ENCODE data around the gene POTEI. TPM values are rescaled to one million over a fixed set of nuclear protein-coding genes. Genes with fewer than 3 reads are reported as not detected.
"Not testable (repeated sequence)": the region's sequence is repeated elsewhere in the genome, so short reads cannot be mapped to it uniquely, and the experiment has no call there.

The POTEI gene
- total RNA-seq, 1 experiment from 2014 or later: 1.2 TPM

- H3K18ac ChIP-seq (ENCODE audit: insufficient read length, low read depth, low read length); H3K4me3 Mint-ChIP-seq; H2AFZ ChIP-seq (ENCODE audit: low read length); H3K56ac ChIP-seq (ENCODE audit: insufficient read length, low read depth, low read length); H2BK120ac ChIP-seq (ENCODE audit: low read depth, low read length, poor library complexity, severe bottlenecking); H3K4me1 Mint-ChIP-seq; DNase-seq; H3K27ac ChIP-seq (ENCODE audit: insufficient read length, low read depth, low read length); H4K20me1 ChIP-seq (ENCODE audit: control insufficient read depth, insufficient read depth, insufficient read length); H3K9ac ChIP-seq (ENCODE audit: extremely low read depth, insufficient read length, low read length); H3K9me3 Mint-ChIP-seq; H2BK15ac ChIP-seq (ENCODE audit: low read depth, low read length); H2BK12ac ChIP-seq (ENCODE audit: insufficient read length, low read depth, low read length); H2AK5ac ChIP-seq (ENCODE audit: insufficient read length, low read length); H3K27me3 Mint-ChIP-seq (ENCODE audit: low read depth); H2BK5ac ChIP-seq (ENCODE audit: insufficient read length, low read length); H3K79me1 ChIP-seq (ENCODE audit: insufficient read depth, low read depth, low read length, poor library complexity, severe bottlenecking); H3K9me3 ChIP-seq (ENCODE audit: control insufficient read depth, low read depth, low read length); H4K8ac ChIP-seq (replicated peaks; ENCODE audit: insufficient read length, low read depth, low read length); H3K4me1 ChIP-seq (ENCODE audit: insufficient read depth, low read length); H3K27ac Mint-ChIP-seq; H3T11ph ChIP-seq (ENCODE audit: low read length); H3K23me2 ChIP-seq (ENCODE audit: insufficient read length, low read depth, low read length, poor library complexity, severe bottlenecking); H3K79me2 ChIP-seq (ENCODE audit: insufficient read depth, low read length); H3K4ac ChIP-seq (ENCODE audit: low read depth, low read length); H3K27me3 ChIP-seq (ENCODE audit: insufficient read depth, low read length); H4K5ac ChIP-seq (ENCODE audit: insufficient read length, low read depth, low read length); H3K14ac ChIP-seq (ENCODE audit: insufficient read depth, low read length); H3K36me3 Mint-ChIP-seq (ENCODE audit: insufficient read depth in 1 of 3, low read depth in 3 of 3); H3K23ac ChIP-seq (ENCODE audit: insufficient read length, low read depth, low read length); H4K91ac ChIP-seq (ENCODE audit: insufficient read length, low read depth, low read length); H2BK20ac ChIP-seq (ENCODE audit: low read depth, low read length, poor library complexity, severe bottlenecking); H3K4me2 ChIP-seq (ENCODE audit: insufficient read depth, insufficient read length, low read length): not testable (repeated sequence)
- no CpG with 5 or more reads among the region's 12 CpGs for WGBS (ENCODE audit: extremely low coverage, insufficient read length, low lambda C conversion rate)
These were observed 34.8 kb upstream of the POTEI start for GRCh38 chr2:130543785-130544528.

- not testable (repeated sequence) for H2AFZ ChIP-seq (ENCODE audit: low read length); H3K27me3 ChIP-seq (ENCODE audit: insufficient read depth, low read length); H2AK5ac ChIP-seq (ENCODE audit: insufficient read length, low read length); H2BK15ac ChIP-seq (ENCODE audit: low read depth, low read length); H3K18ac ChIP-seq (ENCODE audit: insufficient read length, low read depth, low read length); H3K9me3 Mint-ChIP-seq; H3K14ac ChIP-seq (ENCODE audit: insufficient read depth, low read length); H3K27ac Mint-ChIP-seq; H4K20me1 ChIP-seq (ENCODE audit: control insufficient read depth, insufficient read depth, insufficient read length); H4K5ac ChIP-seq (ENCODE audit: insufficient read length, low read depth, low read length); H2BK12ac ChIP-seq (ENCODE audit: insufficient read length, low read depth, low read length); H3K79me1 ChIP-seq (ENCODE audit: insufficient read depth, low read depth, low read length, poor library complexity, severe bottlenecking); H3K23ac ChIP-seq (ENCODE audit: insufficient read length, low read depth, low read length); H3K4ac ChIP-seq (ENCODE audit: low read depth, low read length); H2BK5ac ChIP-seq (ENCODE audit: insufficient read length, low read length); H4K8ac ChIP-seq (replicated peaks; ENCODE audit: insufficient read length, low read depth, low read length); H3K9ac ChIP-seq (ENCODE audit: extremely low read depth, insufficient read length, low read length); H3K4me2 ChIP-seq (ENCODE audit: insufficient read depth, insufficient read length, low read length); H2BK120ac ChIP-seq (ENCODE audit: low read depth, low read length, poor library complexity, severe bottlenecking); H2BK20ac ChIP-seq (ENCODE audit: low read depth, low read length, poor library complexity, severe bottlenecking); H3K23me2 ChIP-seq (ENCODE audit: insufficient read length, low read depth, low read length, poor library complexity, severe bottlenecking); H3K27ac ChIP-seq (ENCODE audit: insufficient read length, low read depth, low read length); H3K4me3 Mint-ChIP-seq; H3T11ph ChIP-seq (ENCODE audit: low read length); H3K36me3 Mint-ChIP-seq (ENCODE audit: insufficient read depth in 1 of 3, low read depth in 3 of 3); H3K4me1 Mint-ChIP-seq; H3K9me3 ChIP-seq (ENCODE audit: control insufficient read depth, low read depth, low read length); H3K56ac ChIP-seq (ENCODE audit: insufficient read length, low read depth, low read length); H3K4me1 ChIP-seq (ENCODE audit: insufficient read depth, low read length); H3K27me3 Mint-ChIP-seq (ENCODE audit: low read depth); DNase-seq; H4K91ac ChIP-seq (ENCODE audit: insufficient read length, low read depth, low read length); H3K79me2 ChIP-seq (ENCODE audit: insufficient read depth, low read length)
- WGBS (ENCODE audit: extremely low coverage, insufficient read length, low lambda C conversion rate): no CpG with 5 or more reads among the region's 4 CpGs
These were observed 33.7 kb upstream of the POTEI start for GRCh38 chr2:130542789-130543188.

Data from H9 (cell line).